K562 (cell line): ENCODE results near the gene MAP3K13. TPM values are rescaled to one million over a fixed set of nuclear protein-coding genes. Genes with fewer than 3 reads are reported as not detected.

ENCODE experiments used
- ATAC-seq: fragments of 200-7000 bp; cut with Tn5 transposase; 3 replicates; pipeline ENCODE4 v1.9.1; 2020; ENCODE audit warnings: moderate library complexity
- BruUV-seq: library from RNA; stranded (reverse); fragments of 400-500 nt; replicated peaks from 2 replicates; lab custom pipeline; 2021; lab: Mats Ljungman, UMichigan
- CTCF ChIA-PET: fragments of 300-600 bp; formaldehyde crosslinking; extraction: SDS; loops from one replicate; lab custom pipeline; 2021; ENCODE audit warnings: low intra/inter-chr PET ratio; lab: Yijun Ruan, JAX
- POLR2A ChIA-PET: fragments of 300-600, 350-650 bp; sonication (Branson Sonifier 250); formaldehyde crosslinking; extraction: SDS; loops from one replicate; lab custom pipeline; 2021; ENCODE audit warnings: antibody characterized with exemption, inconsistent platforms; lab: Yijun Ruan, JAX
- DNase-seq, 4 experiments: peaks; one replicate each; pipeline versions ENCODE4 v3.0.0 to v3.0.0-alpha.2; 2011 to 2018; ENCODE audit warnings: low spot score in 3 of 4, mixed read lengths in 3 of 4; ENCODE audit errors: extremely low read depth in 1 of 4
- FAIRE-seq: peaks from 2 replicates; lab custom pipeline; 2011; peaks lifted over from hg19 to GRCh38; lab: Jason Lieb, UNC
- H2AFZ ChIP-seq: 2 replicates; pipeline ENCODE4 v1.6.0; 2011; ENCODE audit warnings: low read depth, low read length, control low read depth, inconsistent platforms
- H3K27ac ChIP-seq: fragments of 200-600 bp; 3 replicates; pipeline ENCODE4 v1.8.0; 2011; ENCODE audit warnings: low read depth, mild to moderate bottlenecking, control low read depth, inconsistent platforms, low read length, moderate library complexity, mixed read lengths; ENCODE audit errors: extremely low read depth
- H3K27me3 ChIP-seq, 2 experiments: fragments of 300-600 bp in 1 of 2; 2 replicates in 1 of 2; 3 replicates in 1 of 2; pipeline versions ENCODE4 v1.6.0 to v1.8.0; 2011; ENCODE audit warnings: inconsistent platforms in 2 of 2, low read length in 2 of 2, mild to moderate bottlenecking in 1 of 2, mixed read lengths in 1 of 2, moderate library complexity in 1 of 2; ENCODE audit not compliant: control insufficient read depth in 2 of 2, insufficient read depth in 2 of 2
- H3K36me3 ChIP-seq: fragments of 300-600 bp; 3 replicates; pipeline ENCODE4 v1.8.0; 2011; ENCODE audit warnings: mild to moderate bottlenecking, low read length, inconsistent platforms; ENCODE audit not compliant: control insufficient read depth, insufficient read depth
- H3K4me1 ChIP-seq, 2 experiments: fragments of 200-600 bp in 1 of 2; replicated peaks in 1 of 2; 2 replicates in 1 of 2; 3 replicates in 1 of 2; pipeline versions ENCODE4 v1.5.1 to v1.8.0; 2011; ENCODE audit warnings: inconsistent platforms in 2 of 2, low read length in 2 of 2, mild to moderate bottlenecking in 1 of 2, mixed read lengths in 1 of 2, moderate library complexity in 1 of 2; ENCODE audit not compliant: control insufficient read depth in 2 of 2, insufficient read depth in 2 of 2
- H3K4me2 ChIP-seq: 2 replicates; pipeline ENCODE4 v1.6.1; 2011; ENCODE audit warnings: low read length, control low read depth, inconsistent platforms, mixed read lengths; ENCODE audit not compliant: insufficient read depth
- H3K4me3 ChIP-seq: fragments of 200-600 bp; sonication (generic), shearing (Covaris generic); 2 replicates; pipeline ENCODE4 v1.5.1; 2016; ENCODE audit warnings: control low read depth, inconsistent platforms
- H3K79me2 ChIP-seq: fragments of 200-600 bp; 3 replicates; pipeline ENCODE4 v1.8.0; 2011; ENCODE audit warnings: low read length, inconsistent platforms; ENCODE audit not compliant: control insufficient read depth, insufficient read depth
- H3K9ac ChIP-seq, 2 experiments: 2 replicates each; pipeline versions ENCODE4 v1.6.0 to v1.6.1; 2011; ENCODE audit warnings: low read depth in 2 of 2, low read length in 2 of 2, control low read depth in 1 of 2, inconsistent platforms in 1 of 2, mild to moderate bottlenecking in 1 of 2, mixed read lengths in 1 of 2; ENCODE audit not compliant: insufficient read depth in 1 of 2
- H3K9me1 ChIP-seq: one replicate; pipeline ENCODE4 v1.6.0; 2011; ENCODE audit warnings: inconsistent platforms, mild to moderate bottlenecking, low read length, moderate library complexity; ENCODE audit not compliant: control insufficient read depth, insufficient read depth
- H3K9me3 ChIP-seq: replicated peaks from 2 replicates; pipeline ENCODE4 v1.5.1; 2011; ENCODE audit warnings: low read depth, low read length, inconsistent platforms; ENCODE audit not compliant: control insufficient read depth, insufficient read depth
- H4K20me1 ChIP-seq: replicated peaks from 2 replicates; pipeline ENCODE4 v1.6.1; 2011; ENCODE audit warnings: low read length, inconsistent platforms, mixed read lengths; ENCODE audit not compliant: control insufficient read depth, insufficient read depth
- CEBPB ChIP-seq: fragments of 450-650 bp; IDR thresholded peaks from 2 replicates; pipeline ENCODE4 v1.6.1; 2016; ENCODE audit warnings: missing genetic modification characterization, missing compliant biosample characterization
- MCM2 ChIP-seq: fragments of 450-650 bp; IDR thresholded peaks from 2 replicates; pipeline ENCODE4 v1.6.1; 2017; ENCODE audit warnings: low read depth, mild to moderate bottlenecking
- NELFE ChIP-seq: IDR thresholded peaks from 2 replicates; pipeline ENCODE4 v1.6.1; 2011; ENCODE audit warnings: mild to moderate bottlenecking; ENCODE audit not compliant: insufficient read depth, insufficient read length
- WGBS: fragments of 100-300 bp; shearing (Covaris generic); methylation state at CpG from one replicate; pipeline ENCODE4 v1.1.6; 2016; ENCODE audit warnings: low coverage, mixed read lengths; ENCODE audit not compliant: insufficient coverage; ENCODE audit errors: missing lambda C conversion rate; 5-methylcytosine and 5-hydroxymethylcytosine counted together
- in situ Hi-C: fragments of 300-500 bp; cut with MboI; formaldehyde crosslinking; loops from 4 replicates; pipeline ENCODE4 v1.15.0; 2018; ENCODE audit warnings: inconsistent platforms, mixed read lengths
- intact Hi-C: fragments of 100-400 bp; cut with micrococcal nuclease; formaldehyde crosslinking; loops from 2 replicates; pipeline ENCODE4 v1.14.2; 2022
- polyA plus RNA-seq, 8 experiments: library from polyadenylated mRNA; depleted of rRNA in 4 of 8; stranded (reverse) in 5 of 8; unstranded in 3 of 8; fragments of >200 nt; fragmentation: Nextera tagmentation in 2 of 8; fragmentation: Illumina TruSeq in 1 of 8; extraction: Ambion mirVana in 2 of 8; extraction: Trizol in 1 of 8; gene quantifications; 2 replicates each; pipeline versions ENCODE4 v1.2.1 to v1.2.3, GENCODE V29; 2011 to 2014; ENCODE audit warnings: inconsistent platforms in 1 of 8, missing spikeins in 1 of 8
- total RNA-seq, 7 experiments: library from RNA; depleted of rRNA in 6 of 7; stranded (reverse); fragments of >200 nt in 6 of 7; fragmentation: Illumina TruSeq in 2 of 7; extraction: Trizol in 2 of 7; gene quantifications; 2 replicates each; pipeline versions ENCODE4 v1.2.1 to v1.2.3, GENCODE V29; 2011 to 2021; ENCODE audit warnings: low replicate concordance in 1 of 7
- TF ChIP-seq, protein P1 (sequence below): fragments of 250-450 bp; sonication (Bioruptor Pico); IDR thresholded peaks from 2 replicates; pipeline ENCODE4 v1.5.0; 2021
- TF ChIP-seq, protein P2 (sequence below): fragments of 450-650 bp; IDR thresholded peaks from 2 replicates; pipeline ENCODE4 v1.6.1; 2016; ENCODE audit warnings: borderline replicate concordance

Gene MAP3K13
- total and polyA plus RNA-seq, 9 of the 15 experiments (the other 6 are each of a cell fraction or from before 2014, with no cell fraction given) = 0.04 to 0.32 (median 0.15) TPM; not detected in 2

DNA sequence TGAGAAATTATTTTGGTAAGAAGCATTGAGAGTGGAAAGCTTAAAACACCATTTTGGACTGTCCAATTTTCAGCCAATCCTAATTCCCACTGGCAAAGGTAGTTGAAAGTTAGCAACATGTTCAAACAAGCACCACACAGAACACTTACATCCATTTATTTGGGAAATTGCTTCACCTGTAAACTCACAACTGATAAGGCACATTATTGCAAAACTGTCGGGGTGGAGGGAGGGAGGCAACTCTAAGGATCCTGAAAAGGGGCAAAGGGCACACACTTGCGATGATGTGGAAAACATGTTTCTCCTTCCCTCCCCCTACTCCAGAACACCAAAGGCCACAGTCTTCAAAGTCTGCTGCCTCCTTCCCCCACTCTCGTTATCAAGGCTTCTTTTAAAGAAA is 126.5 kb downstream of the MAP3K13 start:
- Histone ChIP-seq H2AFZ (no peak overlapping the region), H3K27ac (no peak overlapping the region), H3K4me1 (no peaks in the 10 kb centered on the region), H3K79me2 (no peaks in the 10 kb centered on the region; the same call in 2 of the 3 replicates), H3K4me2 (no peak overlapping the region), H4K20me1 (no peaks in the 10 kb centered on the region), H3K27me3 (no peaks in the 10 kb centered on the region), H3K9me3 (no peaks in the 10 kb centered on the region), H3K9me1 (peaks cover 3% of the 10 kb centered on the region), H3K9ac (no peak overlapping the region), H3K4me3 (no peak overlapping the region), H3K36me3 (peaks cover 79% of the 10 kb centered on the region)
- TF ChIP-seq NELFE = no peak
- peak; percentile 65 for TF ChIP-seq CEBPB (tag)
- TF ChIP-seq, protein P1, sequence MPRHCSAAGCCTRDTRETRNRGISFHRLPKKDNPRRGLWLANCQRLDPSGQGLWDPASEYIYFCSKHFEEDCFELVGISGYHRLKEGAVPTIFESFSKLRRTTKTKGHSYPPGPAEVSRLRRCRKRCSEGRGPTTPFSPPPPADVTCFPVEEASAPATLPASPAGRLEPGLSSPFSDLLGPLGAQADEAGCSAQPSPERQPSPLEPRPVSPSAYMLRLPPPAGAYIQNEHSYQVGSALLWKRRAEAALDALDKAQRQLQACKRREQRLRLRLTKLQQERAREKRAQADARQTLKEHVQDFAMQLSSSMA (CRISPR knock-in tag) = no peak
- TF ChIP-seq, protein P2, sequence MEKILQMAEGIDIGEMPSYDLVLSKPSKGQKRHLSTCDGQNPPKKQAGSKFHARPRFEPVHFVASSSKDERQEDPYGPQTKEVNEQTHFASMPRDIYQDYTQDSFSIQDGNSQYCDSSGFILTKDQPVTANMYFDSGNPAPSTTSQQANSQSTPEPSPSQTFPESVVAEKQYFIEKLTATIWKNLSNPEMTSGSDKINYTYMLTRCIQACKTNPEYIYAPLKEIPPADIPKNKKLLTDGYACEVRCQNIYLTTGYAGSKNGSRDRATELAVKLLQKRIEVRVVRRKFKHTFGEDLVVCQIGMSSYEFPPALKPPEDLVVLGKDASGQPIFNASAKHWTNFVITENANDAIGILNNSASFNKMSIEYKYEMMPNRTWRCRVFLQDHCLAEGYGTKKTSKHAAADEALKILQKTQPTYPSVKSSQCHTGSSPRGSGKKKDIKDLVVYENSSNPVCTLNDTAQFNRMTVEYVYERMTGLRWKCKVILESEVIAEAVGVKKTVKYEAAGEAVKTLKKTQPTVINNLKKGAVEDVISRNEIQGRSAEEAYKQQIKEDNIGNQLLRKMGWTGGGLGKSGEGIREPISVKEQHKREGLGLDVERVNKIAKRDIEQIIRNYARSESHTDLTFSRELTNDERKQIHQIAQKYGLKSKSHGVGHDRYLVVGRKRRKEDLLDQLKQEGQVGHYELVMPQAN = no peak
- no peak for TF ChIP-seq MCM2
- no peak for DNase-seq
- intact Hi-C loops = no loop called here
- no peak for ATAC-seq
- no peak for FAIRE-seq
- ChIA-PET POLR2A (interaction anchor here (0.9 to 1.1 kb wide), 4 partner anchors 9 to 126 kb away, joined by 3 to 5 read pairs (median 4); partner anchors contain the start of gene TMEM41A), CTCF (no interaction called here)
- in situ Hi-C loops = no loop called here
- 34% methylated on average over 3 of the region's 3 CpGs for WGBS
- BruUV-seq = no TSS peak
